ENCODE measurements around the gene ST7. TPM values are rescaled to one million over a fixed set of nuclear protein-coding genes. Genes with fewer than 3 reads are reported as not detected.

The ST7 gene
- total RNA-seq, 1 experiment from 2014 or later, result 12.9 TPM

DNA sequence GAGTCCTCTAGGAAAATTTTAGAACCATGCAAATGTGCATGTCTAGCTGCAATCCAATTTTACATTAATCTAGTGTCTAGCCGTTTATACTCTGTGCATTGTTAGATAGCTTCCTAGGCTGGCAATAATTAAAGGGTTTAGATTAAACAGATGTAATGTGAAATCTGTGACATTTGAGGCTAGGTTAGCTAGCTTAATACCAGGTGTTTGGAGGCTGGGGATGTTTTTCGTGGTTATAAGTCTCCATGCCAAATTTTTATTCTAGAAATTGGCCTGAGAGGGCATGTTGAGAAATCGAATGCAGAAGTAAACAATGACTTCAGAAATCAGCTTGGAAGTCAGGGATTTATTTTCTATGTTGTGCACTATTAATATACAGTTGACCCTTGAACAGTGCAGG is 94.2 kb downstream of the ST7 start:
- Histone ChIP-seq H2BK20ac (ENCODE audit: low read depth, low read length, poor library complexity, severe bottlenecking) (no peak overlapping the region), H2AK5ac (ENCODE audit: insufficient read length, low read length) (no peak overlapping the region), H3K4me2 (ENCODE audit: insufficient read depth, insufficient read length, low read length) (no peak overlapping the region), H2BK12ac (ENCODE audit: insufficient read length, low read depth, low read length) (no peak overlapping the region), H3K79me2 (ENCODE audit: insufficient read depth, low read length) (no peaks in the 10 kb centered on the region), H3K4me1 (ENCODE audit: insufficient read depth, low read length) (no peaks in the 10 kb centered on the region), H2BK5ac (ENCODE audit: insufficient read length, low read length) (no peak overlapping the region), H2BK120ac (ENCODE audit: low read depth, low read length, poor library complexity, severe bottlenecking) (no peak overlapping the region), H4K5ac (ENCODE audit: insufficient read length, low read depth, low read length) (no peak overlapping the region), H3K18ac (ENCODE audit: insufficient read length, low read depth, low read length) (no peak overlapping the region), H3K23ac (ENCODE audit: insufficient read length, low read depth, low read length) (no peak overlapping the region), H4K8ac (replicated peaks; ENCODE audit: insufficient read length, low read depth, low read length) (no peak overlapping the region), H3K14ac (ENCODE audit: insufficient read depth, low read length) (no peak overlapping the region), H2AFZ (ENCODE audit: low read length) (no peak overlapping the region), H3K27me3 (ENCODE audit: insufficient read depth, low read length) (no peaks in the 10 kb centered on the region), H3K9ac (ENCODE audit: extremely low read depth, insufficient read length, low read length) (no peak overlapping the region), H3K4ac (ENCODE audit: low read depth, low read length) (no peak overlapping the region), H3T11ph (ENCODE audit: low read length) (no peak overlapping the region), H3K56ac (ENCODE audit: insufficient read length, low read depth, low read length) (no peak overlapping the region), H3K23me2 (ENCODE audit: insufficient read length, low read depth, low read length, poor library complexity, severe bottlenecking) (no peaks in the 10 kb centered on the region), H4K91ac (ENCODE audit: insufficient read length, low read depth, low read length) (no peak overlapping the region), H3K79me1 (ENCODE audit: insufficient read depth, low read depth, low read length, poor library complexity, severe bottlenecking) (no peaks in the 10 kb centered on the region), H4K20me1 (ENCODE audit: control insufficient read depth, insufficient read depth, insufficient read length) (no peaks in the 10 kb centered on the region), H3K9me3 (ENCODE audit: control insufficient read depth, low read depth, low read length) (no peaks in the 10 kb centered on the region), H2BK15ac (ENCODE audit: low read depth, low read length) (no peak overlapping the region), H3K27ac (ENCODE audit: insufficient read length, low read depth, low read length) (no peak overlapping the region)
- no CpG with 5 or more reads among the region's 3 CpGs for WGBS (ENCODE audit: extremely low coverage, insufficient read length, low lambda C conversion rate)
- Mint-ChIP-seq H3K4me3 (no peak overlapping the region), H3K27ac (no peak overlapping the region), H3K27me3 (ENCODE audit: low read depth) (no peaks in the 10 kb centered on the region), H3K36me3 (ENCODE audit: insufficient read depth in 1 of 3, low read depth in 3 of 3) (peaks cover 0 to 5% (median 0%) of the 10 kb centered on the region in 3 experiments; a peak in 1 of 7 replicates), H3K4me1 (no peaks in the 10 kb centered on the region; a peak in 1 of 4 replicates), H3K9me3 (peaks cover 0 to 6% of the 10 kb centered on the region in 2 experiments; a peak in 2 of 5 replicates)
- TF ChIP-seq, protein P1, sequence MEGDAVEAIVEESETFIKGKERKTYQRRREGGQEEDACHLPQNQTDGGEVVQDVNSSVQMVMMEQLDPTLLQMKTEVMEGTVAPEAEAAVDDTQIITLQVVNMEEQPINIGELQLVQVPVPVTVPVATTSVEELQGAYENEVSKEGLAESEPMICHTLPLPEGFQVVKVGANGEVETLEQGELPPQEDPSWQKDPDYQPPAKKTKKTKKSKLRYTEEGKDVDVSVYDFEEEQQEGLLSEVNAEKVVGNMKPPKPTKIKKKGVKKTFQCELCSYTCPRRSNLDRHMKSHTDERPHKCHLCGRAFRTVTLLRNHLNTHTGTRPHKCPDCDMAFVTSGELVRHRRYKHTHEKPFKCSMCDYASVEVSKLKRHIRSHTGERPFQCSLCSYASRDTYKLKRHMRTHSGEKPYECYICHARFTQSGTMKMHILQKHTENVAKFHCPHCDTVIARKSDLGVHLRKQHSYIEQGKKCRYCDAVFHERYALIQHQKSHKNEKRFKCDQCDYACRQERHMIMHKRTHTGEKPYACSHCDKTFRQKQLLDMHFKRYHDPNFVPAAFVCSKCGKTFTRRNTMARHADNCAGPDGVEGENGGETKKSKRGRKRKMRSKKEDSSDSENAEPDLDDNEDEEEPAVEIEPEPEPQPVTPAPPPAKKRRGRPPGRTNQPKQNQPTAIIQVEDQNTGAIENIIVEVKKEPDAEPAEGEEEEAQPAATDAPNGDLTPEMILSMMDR (conservative IDR thresholded peaks at IDR 0.05), result no peak
- no peak for DNase-seq
